Esophagus squamous epithelium (tissue), 5 donors: ENCODE measurements around the gene PNLDC1. TPM values are rescaled to one million over a fixed set of nuclear protein-coding genes. Genes with fewer than 3 reads are reported as not detected.
A peak's percentile ranks its signal among the peaks of the same experiment; 100 is the strongest.

Source experiments
- DNase-seq: peaks from one replicate; lab custom pipeline; 2025; lab: John Stamatoyannopoulos, UW
- H3K27ac ChIP-seq, 4 donors: fragments of 200-600 bp; sonication (generic); one replicate each; pipeline ENCODE4 v1.5.1; 2016 to 2019; ENCODE audit warnings: mild to moderate bottlenecking in 1 of 4
- H3K27me3 ChIP-seq, 4 donors: fragments of 200-600 bp; sonication (generic); 1 replicate in 3 of 4; 2 replicates in 1 of 4; pipeline versions ENCODE4 v1.5.1 to v1.6.0; 2017 to 2021; ENCODE audit warnings: antibody characterized with exemption in 1 of 4
- H3K36me3 ChIP-seq, 3 donors: fragments of 200-600 bp; sonication (generic); one replicate each; pipeline ENCODE4 v1.5.1; 2016 to 2019
- H3K4me1 ChIP-seq, 3 donors: fragments of 200-600 bp; sonication (generic); one replicate each; pipeline ENCODE4 v1.5.1; 2017 to 2019
- H3K4me3 ChIP-seq, 4 donors: fragments of 200-600 bp; sonication (generic); 1 replicate in 3 of 4; 2 replicates in 1 of 4; pipeline ENCODE4 v1.5.1; 2016 to 2019; ENCODE audit warnings: mild to moderate bottlenecking in 2 of 4, moderate library complexity in 1 of 4
- H3K9me3 ChIP-seq, 3 donors: fragments of 200-600 bp; sonication (generic); one replicate each; pipeline ENCODE4 v1.5.1; 2016 to 2019
- CTCF ChIP-seq, 6 experiments: fragments of 450-650 bp in 4 of 6; fragments of 200-600 bp in 2 of 6; sonication (generic) in 2 of 6; IDR thresholded peaks; one replicate each; pipeline ENCODE4 v1.5.1; 2016 to 2019; ENCODE audit warnings: antibody characterized with exemption in 6 of 6, mild to moderate bottlenecking in 4 of 6, moderate library complexity in 4 of 6
- POLR2A ChIP-seq, 4 donors: fragments of 450-650 bp; IDR thresholded peaks; one replicate each; pipeline ENCODE4 v1.6.1; 2017; ENCODE audit warnings: antibody characterized with exemption in 4 of 4, mild to moderate bottlenecking in 4 of 4, moderate library complexity in 3 of 4
- WGBS, 2 donors: methylation state at CpG; one replicate each; pipeline ENCODE4 v1.1.5; 2018; 5-methylcytosine and 5-hydroxymethylcytosine counted together
- intact Hi-C: fragments of 100-400 bp; cut with DNase I; formaldehyde crosslinking; loops from one replicate; pipeline ENCODE4 v1.15.0; 2022
- total RNA-seq, 4 donors: library from RNA; depleted of rRNA; stranded (reverse); fragments of >200 nt; gene quantifications; one replicate each; pipeline ENCODE4 v1.1.0, GENCODE V29; 2016
- donor health status: DM: yes; HTN: yes; CAD: no.

The PNLDC1 gene
- total RNA-seq, 4 donors from 2014 or later = not detected

- H3K4me1 ChIP-seq = peaks cover 0 to 4% (median 0%) of the 10 kb centered on the region in 3 donors
- intact Hi-C loops = no loop called here
- H3K27me3 ChIP-seq = no peaks in the 10 kb centered on the region
- DNase-seq = no peak
- peaks cover 0 to 13% (median 2%) of the 10 kb centered on the region in 3 donors for H3K9me3 ChIP-seq
- no peak overlapping the region for H3K27ac ChIP-seq
- WGBS, 2 donors = 33 to 43% methylated on average over 6 of the region's 6 CpGs
- H3K4me3 ChIP-seq = no peak overlapping the region
- TF ChIP-seq POLR2A (IDR thresholded peaks at IDR 0.05) (no peak), CTCF (IDR thresholded peaks at IDR 0.05) (peak in 4 of 6 experiments; percentile 8 to 40 (median 11))
- no peaks in the 10 kb centered on the region for H3K36me3 ChIP-seq
Measured at GRCh38 chr6:159852877-159853276, 52.8 kb downstream of the PNLDC1 start.

- Histone ChIP-seq H3K27me3 (peaks cover 0 to 5% (median 0%) of the 10 kb centered on the region in 4 donors), H3K36me3 (no peaks in the 10 kb centered on the region), H3K27ac (no peak overlapping the region), H3K4me1 (peaks cover 0 to 4% (median 0%) of the 10 kb centered on the region in 3 donors), H3K4me3 (no peak overlapping the region), H3K9me3 (peaks cover 0 to 5% (median 0%) of the 10 kb centered on the region in 3 donors)
- intact Hi-C loops = no loop called here
- no peak for DNase-seq
- TF ChIP-seq CTCF (IDR thresholded peaks at IDR 0.05) (peak in 1 of 6 experiments; percentile 7), POLR2A (IDR thresholded peaks at IDR 0.05) (no peak)
Measured at GRCh38 chr6:159853754-159854153, 53.7 kb downstream of the PNLDC1 start.

GRCh38 chr6:159854959-159855358 is 54.9 kb downstream of the PNLDC1 start:
- WGBS, 2 donors = 77 to 80% methylated on average over 3 of the region's 3 CpGs
- Histone ChIP-seq H3K4me1 (peaks cover 0 to 4% (median 0%) of the 10 kb centered on the region in 3 donors), H3K9me3 (no peaks in the 10 kb centered on the region), H3K27ac (no peak overlapping the region), H3K27me3 (peaks cover 0 to 5% (median 0%) of the 10 kb centered on the region in 4 donors), H3K4me3 (no peak overlapping the region), H3K36me3 (no peaks in the 10 kb centered on the region)
- DNase-seq = no peak
- TF ChIP-seq CTCF (IDR thresholded peaks at IDR 0.05) (no peak), POLR2A (IDR thresholded peaks at IDR 0.05) (no peak)
- intact Hi-C loops = no loop called here

- WGBS, 2 donors = 56 to 73% methylated on average over 1 of the region's 1 CpG
Measured at GRCh38 chr6:159858259-159858658, 58.2 kb downstream of the PNLDC1 start.

GRCh38 chr6:159860482-159860881 is 60.4 kb downstream of the PNLDC1 start:
- no peak overlapping the region for H3K4me3 ChIP-seq
- H3K9me3 ChIP-seq = no peaks in the 10 kb centered on the region
- TF ChIP-seq CTCF (IDR thresholded peaks at IDR 0.05) (no peak), POLR2A (IDR thresholded peaks at IDR 0.05) (no peak)
- 96 to 98% methylated on average over 1 of the region's 1 CpG for WGBS, 2 donors
- intact Hi-C loops = loop anchor here (10.0 kb wide), 1 partner anchor 84 kb away; no protein-coding TSS in a partner anchor
- no peak overlapping the region for H3K27ac ChIP-seq
- no peaks in the 10 kb centered on the region for H3K36me3 ChIP-seq
- no peaks in the 10 kb centered on the region for H3K4me1 ChIP-seq
- peaks cover 0 to 14% (median 0%) of the 10 kb centered on the region in 4 donors for H3K27me3 ChIP-seq
- DNase-seq = no peak

More at GRCh38 chr6:159858259-159858658, 58.2 kb downstream of the PNLDC1 start:
- Histone ChIP-seq H3K27me3 (peaks cover 0 to 14% (median 0%) of the 10 kb centered on the region in 4 donors), H3K4me1 (no peaks in the 10 kb centered on the region), H3K36me3 (no peaks in the 10 kb centered on the region), H3K4me3 (no peak overlapping the region), H3K27ac (no peak overlapping the region), H3K9me3 (no peaks in the 10 kb centered on the region)
- no peak for DNase-seq
- TF ChIP-seq POLR2A (IDR thresholded peaks at IDR 0.05) (no peak), CTCF (IDR thresholded peaks at IDR 0.05) (no peak)
- intact Hi-C loops = no loop called here
